Vagina (tissue), 2 donors: Measurements from ENCODE around the gene NELFB. TPM values are rescaled to one million over a fixed set of nuclear protein-coding genes. Genes with fewer than 3 reads are reported as not detected.

Experiments used
- DNase-seq, 2 donors: peaks; one replicate each; pipeline ENCODE4 v3.0.0-alpha.2; 2017; ENCODE audit errors: extremely low spot score in 2 of 2
- H3K27ac ChIP-seq: fragments of 200-600 bp; sonication (generic); one replicate; pipeline ENCODE4 v1.5.1; 2019
- H3K27me3 ChIP-seq: fragments of 200-600 bp; sonication (generic); one replicate; pipeline ENCODE4 v1.5.1; 2019
- H3K36me3 ChIP-seq, 2 donors: fragments of 200-600 bp; sonication (generic); one replicate each; pipeline ENCODE4 v1.5.1; 2017 to 2019
- H3K4me1 ChIP-seq: fragments of 200-600 bp; sonication (generic); one replicate; pipeline ENCODE4 v1.5.1; 2019
- H3K4me3 ChIP-seq, 2 donors: fragments of 200-600 bp; sonication (generic); 1 replicate in 1 of 2; 2 replicates in 1 of 2; pipeline ENCODE4 v1.5.1; 2016 to 2019
- H3K9me3 ChIP-seq: fragments of 200-600 bp; sonication (generic); one replicate; pipeline ENCODE4 v1.5.1; 2019
- CTCF ChIP-seq, 3 experiments: fragments of 450-650 bp in 2 of 3; fragments of 200-600 bp in 1 of 3; sonication (generic) in 1 of 3; IDR thresholded peaks; one replicate each; pipeline ENCODE4 v1.5.1; 2017 to 2019; ENCODE audit warnings: antibody characterized with exemption in 3 of 3, mild to moderate bottlenecking in 2 of 3, moderate library complexity in 2 of 3
- POLR2A ChIP-seq, 2 donors: fragments of 450-650 bp; IDR thresholded peaks; one replicate each; pipeline ENCODE4 v1.6.1; 2017; ENCODE audit warnings: antibody characterized with exemption in 2 of 2, mild to moderate bottlenecking in 2 of 2, moderate library complexity in 2 of 2
- POLR2AphosphoS5 ChIP-seq, 2 donors: sonication (generic); formaldehyde crosslinking; IDR thresholded peaks; one replicate each; pipeline ENCODE4 v1.9.0; 2017; ENCODE audit warnings: antibody characterized with exemption in 2 of 2, mild to moderate bottlenecking in 2 of 2, low read depth in 1 of 2; ENCODE audit not compliant: insufficient read depth in 1 of 2
- intact Hi-C: fragments of 100-400 bp; cut with DNase I; formaldehyde crosslinking; loops from one replicate; pipeline ENCODE4 v1.15.1; 2023
- total RNA-seq: library from RNA; depleted of rRNA; stranded (reverse); fragments of >200 nt; gene quantifications from one replicate; pipeline ENCODE4 v1.2.3, GENCODE V29; 2016

Gene NELFB
- total RNA-seq, 1 donor from 2014 or later, result 44.0 TPM

GRCh38 chr9:137268538-137269201, 13.5 kb downstream of the NELFB start:
- TF ChIP-seq POLR2AphosphoS5 (IDR thresholded peaks at IDR 0.05; ENCODE audit: insufficient read depth in 1 of 2, low read depth in 1 of 2) (no peak), POLR2A (IDR thresholded peaks at IDR 0.05) (no peak), CTCF (IDR thresholded peaks at IDR 0.05) (no peak)
- no peak overlapping the region for H3K4me3 ChIP-seq
- intact Hi-C loops, result no loop called here
- H3K4me1 ChIP-seq, result peaks cover 12% of the 10 kb centered on the region
- no peak overlapping the region for H3K27ac ChIP-seq
- no peak for DNase-seq
- no peaks in the 10 kb centered on the region for H3K27me3 ChIP-seq
- no peaks in the 10 kb centered on the region for H3K9me3 ChIP-seq
- H3K36me3 ChIP-seq, result peaks cover 0 to 44% of the 10 kb centered on the region in 2 donors

GRCh38 chr9:137269231-137269772, 14.2 kb downstream of the NELFB start:
- H3K4me3 ChIP-seq, result no peak overlapping the region
- no peak overlapping the region for H3K27ac ChIP-seq
- DNase-seq, result no peak
- H3K36me3 ChIP-seq, result peaks cover 0 to 37% of the 10 kb centered on the region in 2 donors
- no peaks in the 10 kb centered on the region for H3K9me3 ChIP-seq
- intact Hi-C loops, result no loop called here
- no peaks in the 10 kb centered on the region for H3K27me3 ChIP-seq
- peaks cover 18% of the 10 kb centered on the region for H3K4me1 ChIP-seq
- TF ChIP-seq POLR2A (IDR thresholded peaks at IDR 0.05), result no peak
- TF ChIP-seq POLR2AphosphoS5 (IDR thresholded peaks at IDR 0.05; ENCODE audit: insufficient read depth in 1 of 2, low read depth in 1 of 2), result peak; percentile 49 to 63

- H3K9me3 ChIP-seq, result no peaks in the 10 kb centered on the region
- TF ChIP-seq POLR2A (IDR thresholded peaks at IDR 0.05) (no peak), CTCF (IDR thresholded peaks at IDR 0.05) (no peak), POLR2AphosphoS5 (IDR thresholded peaks at IDR 0.05; ENCODE audit: insufficient read depth in 1 of 2, low read depth in 1 of 2) (no peak)
- H3K4me1 ChIP-seq, result peaks cover 25% of the 10 kb centered on the region
- no peak overlapping the region for H3K27ac ChIP-seq
- H3K36me3 ChIP-seq, result peaks cover 0 to 25% of the 10 kb centered on the region in 2 donors
- H3K27me3 ChIP-seq, result no peaks in the 10 kb centered on the region
- DNase-seq, result peak in 1 of 2 donors; percentile 71
- intact Hi-C loops, result no loop called here
- no peak overlapping the region for H3K4me3 ChIP-seq
Observed at GRCh38 chr9:137270929-137271695, 16.0 kb downstream of the NELFB start.

- DNase-seq, result peak in 1 of 2 donors; percentile 70
- TF ChIP-seq POLR2A (IDR thresholded peaks at IDR 0.05) (no peak), CTCF (IDR thresholded peaks at IDR 0.05) (no peak), POLR2AphosphoS5 (IDR thresholded peaks at IDR 0.05; ENCODE audit: insufficient read depth in 1 of 2, low read depth in 1 of 2) (no peak)
- no peak overlapping the region for H3K27ac ChIP-seq
- intact Hi-C loops, result no loop called here
- peaks cover 0 to 21% of the 10 kb centered on the region in 2 donors for H3K36me3 ChIP-seq
- no peak overlapping the region for H3K4me3 ChIP-seq
- H3K4me1 ChIP-seq, result peaks cover 31% of the 10 kb centered on the region
- H3K27me3 ChIP-seq, result no peaks in the 10 kb centered on the region
- no peaks in the 10 kb centered on the region for H3K9me3 ChIP-seq
Observed at GRCh38 chr9:137271696-137272076, 16.6 kb downstream of the NELFB start.

GRCh38 chr9:137272241-137273094, 17.3 kb downstream of the NELFB start:
- intact Hi-C loops, result no loop called here
- Histone ChIP-seq H3K36me3 (peaks cover 0 to 17% of the 10 kb centered on the region in 2 donors), H3K4me3 (no peak overlapping the region), H3K27ac (no peak overlapping the region), H3K4me1 (peaks cover 38% of the 10 kb centered on the region), H3K9me3 (no peaks in the 10 kb centered on the region), H3K27me3 (no peaks in the 10 kb centered on the region)
- TF ChIP-seq POLR2A (IDR thresholded peaks at IDR 0.05) (no peak), CTCF (IDR thresholded peaks at IDR 0.05) (no peak), POLR2AphosphoS5 (IDR thresholded peaks at IDR 0.05; ENCODE audit: insufficient read depth in 1 of 2, low read depth in 1 of 2) (no peak)
- DNase-seq, result peak in 1 of 2 donors; percentile 84
